GM12872 (cell line): ENCODE measurements around the gene RNF133.

Experiments used
- TF ChIP-seq, protein P1 (sequence below): IDR thresholded peaks from 3 replicates; pipeline ENCODE4 v1.5.1; 2011; ENCODE audit warnings: low read depth, mild to moderate bottlenecking, low read length, moderate library complexity; ENCODE audit not compliant: insufficient read depth

The RNF133 gene

DNA sequence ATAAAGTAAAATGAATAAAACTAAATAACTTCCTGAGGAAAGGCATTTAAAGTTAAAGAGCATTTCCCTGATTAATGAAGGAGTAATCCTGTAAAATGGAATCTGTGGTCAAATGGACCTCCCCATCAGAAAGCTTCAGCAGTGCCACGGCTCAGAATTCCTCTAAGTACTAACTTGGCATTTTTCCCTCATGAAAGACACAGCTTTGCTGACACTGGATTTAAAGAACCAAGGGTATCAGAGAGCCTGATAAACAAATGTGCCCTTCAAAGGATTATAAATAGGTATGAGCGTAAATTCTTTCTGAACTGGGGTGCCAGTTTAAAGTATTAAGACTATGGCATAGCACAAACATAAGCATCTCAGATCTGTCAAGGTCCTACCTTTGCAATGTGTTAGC is 28.0 kb upstream of the RNF133 start:
- TF ChIP-seq, protein P1, sequence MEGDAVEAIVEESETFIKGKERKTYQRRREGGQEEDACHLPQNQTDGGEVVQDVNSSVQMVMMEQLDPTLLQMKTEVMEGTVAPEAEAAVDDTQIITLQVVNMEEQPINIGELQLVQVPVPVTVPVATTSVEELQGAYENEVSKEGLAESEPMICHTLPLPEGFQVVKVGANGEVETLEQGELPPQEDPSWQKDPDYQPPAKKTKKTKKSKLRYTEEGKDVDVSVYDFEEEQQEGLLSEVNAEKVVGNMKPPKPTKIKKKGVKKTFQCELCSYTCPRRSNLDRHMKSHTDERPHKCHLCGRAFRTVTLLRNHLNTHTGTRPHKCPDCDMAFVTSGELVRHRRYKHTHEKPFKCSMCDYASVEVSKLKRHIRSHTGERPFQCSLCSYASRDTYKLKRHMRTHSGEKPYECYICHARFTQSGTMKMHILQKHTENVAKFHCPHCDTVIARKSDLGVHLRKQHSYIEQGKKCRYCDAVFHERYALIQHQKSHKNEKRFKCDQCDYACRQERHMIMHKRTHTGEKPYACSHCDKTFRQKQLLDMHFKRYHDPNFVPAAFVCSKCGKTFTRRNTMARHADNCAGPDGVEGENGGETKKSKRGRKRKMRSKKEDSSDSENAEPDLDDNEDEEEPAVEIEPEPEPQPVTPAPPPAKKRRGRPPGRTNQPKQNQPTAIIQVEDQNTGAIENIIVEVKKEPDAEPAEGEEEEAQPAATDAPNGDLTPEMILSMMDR, result no peak

DNA sequence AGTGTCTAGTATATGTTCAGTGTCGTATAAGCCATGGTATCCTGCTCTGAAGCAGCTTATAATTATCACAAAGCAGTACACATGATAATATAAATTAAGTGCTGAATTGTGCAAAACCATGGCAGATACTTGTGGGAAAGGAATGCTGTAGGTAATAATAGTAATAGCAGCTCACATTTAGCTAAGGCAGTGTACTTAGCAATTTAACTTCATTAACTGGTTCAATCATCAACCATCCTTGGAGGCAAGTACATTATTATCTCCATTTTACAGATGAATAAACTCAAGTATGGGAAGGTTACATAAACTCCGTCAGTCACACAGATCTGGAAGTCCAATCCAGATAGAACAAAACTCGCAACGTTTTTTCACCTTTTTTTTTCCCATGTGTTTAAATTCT is 25.4 kb upstream of the RNF133 start:
- TF ChIP-seq, protein P1, result no peak

DNA sequence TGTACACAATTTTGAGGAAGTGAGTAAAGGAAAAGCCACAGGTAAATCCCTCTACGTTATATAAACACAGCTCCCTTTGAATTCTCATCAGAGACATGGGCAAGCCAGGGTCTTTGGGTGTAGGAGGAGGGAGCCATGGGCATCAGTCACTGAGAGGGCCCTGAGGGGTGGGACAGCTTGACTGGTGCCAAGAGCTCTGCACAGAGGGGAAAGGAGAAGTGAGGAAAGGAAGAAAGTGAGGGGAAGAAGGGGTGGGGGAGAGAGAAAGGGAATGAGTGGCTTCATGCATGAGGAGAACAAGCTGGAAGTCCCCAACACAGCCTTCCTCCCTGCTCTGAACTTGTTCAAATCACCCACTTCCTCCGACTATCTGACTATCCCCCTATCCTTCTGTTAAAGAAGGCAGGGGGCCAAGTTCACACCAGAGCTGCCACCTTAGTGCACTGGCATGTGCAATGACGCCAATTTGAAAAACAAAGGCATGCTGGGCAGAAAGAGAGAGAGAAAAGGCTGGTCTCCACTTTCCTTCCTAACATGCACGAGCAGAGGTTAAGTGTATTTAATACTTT is 20.2 kb upstream of the RNF133 start:
- TF ChIP-seq, protein P1, result no peak

DNA sequence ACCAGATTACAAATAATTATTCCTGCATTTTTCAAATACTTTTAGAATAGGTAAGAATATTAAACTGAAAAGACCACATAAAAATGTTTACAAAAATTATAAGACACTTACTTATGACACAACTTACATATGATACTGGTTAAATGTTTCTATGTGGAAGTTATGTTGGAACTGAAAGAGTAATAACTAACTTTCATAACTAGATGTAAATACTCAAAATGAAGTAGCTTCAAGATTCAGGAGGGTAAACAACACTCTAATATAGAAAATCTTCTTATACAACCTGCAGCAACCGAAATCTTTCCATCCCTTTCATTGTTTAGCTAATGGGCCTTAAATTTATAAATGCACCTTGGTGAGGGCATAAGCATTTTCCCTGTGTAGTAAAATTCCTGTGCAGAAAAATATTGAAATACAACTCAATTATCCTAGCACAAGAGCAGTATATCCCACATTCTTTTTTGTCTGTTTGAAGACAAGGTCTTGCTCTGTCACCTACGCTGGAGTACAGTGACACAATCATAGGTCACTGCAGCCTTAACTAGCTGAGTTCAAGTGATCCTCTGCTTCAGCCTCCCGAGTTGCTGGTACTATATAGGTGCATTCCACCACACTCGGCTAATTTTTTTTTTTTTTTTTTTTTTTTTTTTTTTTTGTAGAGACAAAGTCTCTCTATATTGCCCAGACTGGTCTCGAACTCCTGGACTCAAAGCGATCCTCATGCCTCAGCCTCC is 18.6 kb upstream of the RNF133 start:
- TF ChIP-seq, protein P1, result no peak

DNA sequence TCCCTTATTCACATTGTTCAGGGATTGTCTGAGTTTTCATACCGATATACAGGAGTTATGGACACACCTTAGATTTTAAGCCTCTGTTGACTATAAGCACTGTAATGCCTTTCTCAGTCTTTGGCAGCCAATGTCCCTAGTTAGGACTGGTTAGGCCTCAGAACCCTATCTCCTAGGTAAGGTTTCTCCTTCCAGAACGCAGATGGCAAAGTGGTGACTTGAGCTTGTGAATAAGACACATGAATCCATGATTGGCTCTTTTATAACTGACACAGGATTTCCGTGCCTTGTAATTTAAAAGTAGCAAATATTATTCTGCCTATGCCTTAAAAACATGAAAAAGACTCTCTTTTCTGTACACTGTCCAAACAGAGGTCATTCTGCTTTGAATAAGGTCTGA is 16.3 kb upstream of the RNF133 start:
- TF ChIP-seq, protein P1, result no peak

DNA sequence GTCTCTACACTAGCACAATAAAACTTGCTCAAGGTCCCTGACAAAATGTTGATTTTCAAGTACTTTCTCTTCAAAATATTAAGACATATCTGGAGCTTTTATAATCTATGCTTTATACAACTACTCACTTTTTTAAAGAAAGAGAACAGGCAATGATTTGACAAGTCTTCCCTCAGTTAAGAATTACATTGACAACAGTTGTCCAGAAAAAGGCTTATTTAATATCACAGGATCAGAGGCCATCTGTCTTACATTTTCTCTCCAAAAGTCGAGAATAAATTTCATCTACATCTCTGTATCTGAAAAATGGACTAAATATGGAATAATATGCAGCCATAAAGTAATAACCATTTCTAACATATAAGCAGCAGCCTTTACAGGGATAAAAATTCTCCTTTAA is 12.0 kb upstream of the RNF133 start:
- TF ChIP-seq, protein P1, result no peak

DNA sequence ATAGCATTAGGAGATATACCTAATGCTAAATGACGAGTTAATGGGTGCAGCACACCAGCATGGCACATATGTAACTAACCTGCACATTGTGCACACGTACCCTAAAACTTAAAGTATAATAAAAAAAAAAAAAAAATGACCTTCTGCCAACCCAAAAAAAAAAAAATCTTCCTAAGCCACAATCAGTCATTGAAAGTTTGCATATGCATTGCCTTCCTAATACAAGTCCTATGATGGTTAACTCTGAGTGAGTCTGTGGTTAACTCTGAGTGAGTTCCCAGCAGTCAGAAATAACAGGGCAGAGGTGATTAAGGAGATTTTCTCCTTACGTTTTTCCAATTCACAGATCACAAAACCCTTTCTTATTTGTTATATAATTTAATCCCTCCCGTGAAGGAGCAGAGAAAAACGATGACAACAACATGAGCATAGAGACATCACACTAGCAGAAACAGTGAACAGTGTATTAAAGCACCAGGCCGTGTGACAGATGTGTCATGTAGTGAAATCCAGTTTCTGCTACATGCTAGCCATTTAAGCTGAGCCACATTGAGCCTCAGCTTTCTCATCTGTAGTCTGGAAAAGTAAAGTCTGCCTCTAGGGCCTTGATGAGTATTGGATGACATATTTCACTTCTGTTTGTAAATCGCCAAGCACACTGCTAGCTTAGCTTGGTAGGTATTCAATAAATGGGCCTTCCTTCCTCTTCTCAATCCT is 11.2 kb upstream of the RNF133 start:
- TF ChIP-seq, protein P1, result no peak
